HG03060 (cell line): ENCODE measurements around the gene SORCS2.
"Not testable (repeated sequence)": the region's sequence is repeated elsewhere in the genome, so short reads cannot be mapped to it uniquely, and the experiment has no call there.

Source experiments
- ATAC-seq: cut with Tn5 transposase; IDR thresholded peaks from one replicate; pipeline ENCODE4 v1.9.1; 2021; ENCODE audit warnings: low read depth, moderate number of reproducible peaks; ENCODE audit not compliant: unreplicated experiment

SORCS2 gene

DNA sequence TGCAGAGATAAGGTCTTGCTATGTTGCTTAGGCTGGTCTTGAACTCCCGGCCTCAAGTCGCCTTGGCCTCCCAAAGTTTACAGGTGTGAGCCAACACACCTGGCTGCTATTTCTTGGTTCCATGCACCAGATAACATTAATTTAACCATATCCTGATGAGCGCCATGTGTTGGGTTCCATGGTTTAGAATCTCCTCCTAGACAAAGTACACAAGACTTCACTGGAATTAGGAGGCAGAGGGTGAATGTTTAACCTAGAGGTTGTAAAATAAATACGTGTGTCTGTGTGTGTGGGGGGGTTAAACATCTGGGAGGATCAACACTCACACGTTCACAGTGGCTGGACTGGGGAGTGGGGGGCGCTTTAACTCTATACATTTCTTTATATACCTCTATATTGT lies 32.4 kb upstream of the SORCS2 start:
- no peak for ATAC-seq

DNA sequence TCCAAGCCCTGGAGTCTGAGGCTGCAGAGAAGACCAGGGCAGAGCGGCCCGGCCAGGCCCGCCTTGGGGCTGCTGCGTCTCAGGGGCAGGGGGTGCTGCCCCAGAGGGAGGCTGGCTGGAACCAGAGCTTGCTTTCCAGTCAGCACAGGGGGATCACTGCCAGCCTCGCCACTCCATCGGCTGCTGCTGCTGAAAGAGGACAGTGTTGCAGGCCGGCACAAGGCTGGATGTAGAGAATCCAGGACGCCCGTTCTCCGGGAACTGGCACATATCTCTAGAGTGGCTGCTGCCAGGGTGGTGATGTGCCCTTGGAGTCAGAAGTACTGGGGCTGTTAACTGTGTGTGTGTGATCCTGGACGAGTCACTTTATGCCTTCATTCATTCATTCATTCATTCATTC lies 31.9 kb upstream of the SORCS2 start:
- ATAC-seq: no peak

DNA sequence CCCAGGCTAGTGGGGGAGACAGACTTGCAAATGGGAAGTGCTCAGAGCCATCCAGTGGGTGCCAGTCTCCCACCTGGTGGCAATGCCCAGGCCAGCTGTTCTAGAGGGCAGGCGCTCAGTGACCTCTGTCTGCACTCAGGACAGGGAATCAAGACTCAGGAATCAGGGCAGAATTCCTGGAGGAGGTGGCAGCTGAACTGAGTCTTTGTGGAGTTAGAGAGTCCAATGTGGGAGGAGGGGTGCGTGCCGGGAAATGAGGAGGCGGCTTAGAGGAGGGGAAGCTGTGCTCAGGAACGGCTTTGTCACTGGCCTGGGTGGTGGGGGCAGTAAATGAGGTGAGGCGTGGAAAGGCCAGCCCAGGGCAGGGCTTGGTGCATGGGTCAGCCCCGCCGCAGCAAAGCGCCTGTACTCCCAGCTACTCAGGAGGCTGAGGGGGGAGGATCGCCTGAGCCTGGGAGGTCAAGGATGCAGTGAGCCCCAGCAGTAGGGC lies 31.3 kb upstream of the SORCS2 start:
- no peak for ATAC-seq

DNA sequence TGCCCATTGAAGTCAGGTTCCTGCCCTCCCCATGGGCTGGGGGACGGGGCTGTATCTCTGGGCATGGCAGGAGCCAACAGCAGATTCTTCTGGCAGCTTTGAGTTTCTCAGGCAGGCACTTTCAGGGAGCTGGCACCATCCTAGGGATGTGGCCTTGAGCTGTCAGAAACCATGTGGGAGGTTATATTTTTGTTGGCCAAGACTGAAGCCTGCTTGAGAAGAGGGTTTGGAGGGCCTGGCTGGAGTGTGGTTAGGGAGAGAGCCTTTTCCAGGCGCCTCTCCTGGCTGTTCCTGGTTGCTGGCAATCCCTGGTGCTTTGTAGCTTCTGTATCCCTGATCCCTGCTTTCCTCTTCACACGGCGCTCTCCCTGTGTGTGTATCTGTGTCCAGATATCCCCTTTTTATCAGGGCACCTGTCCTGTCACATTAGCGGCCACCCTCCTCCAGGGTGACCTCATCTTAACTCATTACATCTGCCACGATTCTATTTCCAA lies 30.6 kb upstream of the SORCS2 start:
- ATAC-seq: no peak

DNA sequence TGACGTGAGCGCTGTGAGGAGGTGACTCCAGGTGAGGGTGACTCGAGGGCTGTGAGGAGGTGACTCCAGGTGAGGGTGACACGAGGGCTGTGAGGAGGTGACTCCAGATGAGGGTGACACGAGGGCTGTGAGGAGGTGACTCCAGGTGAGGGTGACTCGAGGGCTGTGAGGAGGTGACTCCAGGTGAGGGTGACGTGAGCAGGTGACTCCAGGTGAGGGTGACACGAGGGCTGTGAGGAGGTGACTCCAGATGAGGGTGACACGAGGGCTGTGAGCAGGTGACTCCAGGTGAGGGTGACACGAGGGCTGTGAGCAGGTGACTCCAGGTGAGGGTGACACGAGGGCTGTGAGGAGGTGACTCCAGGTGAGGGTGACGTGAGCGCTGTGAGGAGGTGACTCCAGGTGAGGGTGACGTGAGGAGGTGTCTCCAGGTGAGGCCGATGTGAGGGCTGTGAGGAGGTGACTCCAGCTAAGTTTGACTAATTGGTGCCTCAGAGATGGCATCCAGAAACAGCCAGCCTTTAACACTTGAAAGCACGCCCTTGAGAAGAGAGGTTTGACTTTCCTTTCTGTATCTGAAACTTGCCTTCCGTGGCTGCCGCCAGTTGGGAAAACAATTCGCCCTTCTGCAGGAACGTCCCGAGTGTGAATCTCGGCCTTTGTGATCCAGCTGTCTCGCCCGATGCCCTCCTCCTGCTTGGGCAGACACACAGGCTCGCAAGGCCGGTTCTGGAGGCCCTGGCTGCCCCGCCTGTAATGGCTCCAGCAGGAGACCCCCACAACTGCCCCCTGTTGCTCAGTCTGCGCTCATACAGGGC lies 27.1 kb upstream of the SORCS2 start:
- ATAC-seq: not testable (repeated sequence)

DNA sequence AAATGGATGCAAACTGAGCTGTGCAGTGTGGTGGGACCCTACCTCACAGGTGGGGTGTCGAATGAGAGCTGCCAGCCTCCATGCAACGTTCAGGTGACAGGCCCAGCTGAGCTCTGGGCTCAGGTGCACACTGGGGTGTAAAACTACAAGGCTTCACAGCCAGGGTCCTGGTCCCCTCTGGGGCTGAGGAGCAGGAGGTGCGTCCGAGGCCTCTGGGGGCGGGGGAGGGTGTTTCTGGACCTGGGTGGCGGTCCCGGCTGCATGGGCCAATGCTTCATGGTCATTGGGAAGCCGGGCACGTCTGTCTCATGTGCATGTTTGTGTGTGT lies 26.5 kb upstream of the SORCS2 start:
- ATAC-seq: no peak

DNA sequence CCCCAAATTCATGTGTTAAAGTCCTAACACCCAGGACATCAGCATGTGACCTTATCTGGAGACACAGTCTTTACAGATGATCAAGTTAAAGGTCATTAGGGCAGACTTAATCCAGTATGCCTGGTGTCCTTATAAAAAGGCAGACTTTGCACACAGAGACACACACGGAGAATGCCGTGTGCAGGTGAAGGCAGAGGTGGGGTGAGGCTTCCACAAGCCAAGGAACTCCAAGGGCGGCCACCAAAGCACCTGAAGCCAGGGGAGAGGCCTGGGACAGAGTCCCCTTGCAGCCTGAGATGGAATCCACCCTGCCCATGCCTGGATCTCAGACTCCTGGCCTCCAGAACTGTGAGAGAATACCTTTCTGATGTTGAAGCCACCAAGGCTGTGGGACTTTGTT lies 26.1 kb upstream of the SORCS2 start:
- ATAC-seq: no peak

DNA sequence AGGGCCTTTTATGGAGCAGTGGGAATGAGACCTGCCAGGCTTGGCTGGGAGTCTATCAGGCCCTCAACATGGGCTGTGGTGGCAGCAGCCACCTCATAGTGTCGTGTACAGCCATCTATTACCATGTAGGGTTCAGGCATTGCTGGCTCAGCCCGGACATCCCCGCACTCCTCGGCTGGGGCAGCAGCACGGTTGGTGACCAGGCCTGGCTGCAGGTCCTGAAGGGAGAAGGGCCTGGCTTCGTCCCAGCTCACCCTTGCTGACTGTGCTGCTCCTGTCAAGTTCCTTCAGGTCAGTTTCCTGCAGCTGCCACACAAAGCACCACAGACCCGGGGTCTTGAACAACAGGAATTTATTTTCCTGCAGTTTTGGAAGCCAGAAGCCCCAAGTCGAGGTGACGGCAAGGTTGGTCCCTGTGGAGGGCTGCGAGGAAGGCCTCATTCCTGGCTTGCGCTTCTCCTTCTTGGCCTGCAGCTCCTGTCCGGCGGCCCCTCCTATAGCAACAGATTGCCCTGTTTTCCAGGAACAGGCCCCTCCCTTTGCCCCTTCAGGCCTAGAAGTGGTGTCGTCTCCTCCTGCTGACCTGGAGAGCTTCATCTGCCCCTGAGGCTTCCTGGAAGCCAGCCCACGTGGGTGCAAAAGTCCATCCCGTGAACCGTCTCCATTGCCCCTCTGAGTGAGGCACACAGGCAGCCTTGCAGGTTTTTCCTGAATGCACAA lies 25.2 kb upstream of the SORCS2 start:
- no peak for ATAC-seq

DNA sequence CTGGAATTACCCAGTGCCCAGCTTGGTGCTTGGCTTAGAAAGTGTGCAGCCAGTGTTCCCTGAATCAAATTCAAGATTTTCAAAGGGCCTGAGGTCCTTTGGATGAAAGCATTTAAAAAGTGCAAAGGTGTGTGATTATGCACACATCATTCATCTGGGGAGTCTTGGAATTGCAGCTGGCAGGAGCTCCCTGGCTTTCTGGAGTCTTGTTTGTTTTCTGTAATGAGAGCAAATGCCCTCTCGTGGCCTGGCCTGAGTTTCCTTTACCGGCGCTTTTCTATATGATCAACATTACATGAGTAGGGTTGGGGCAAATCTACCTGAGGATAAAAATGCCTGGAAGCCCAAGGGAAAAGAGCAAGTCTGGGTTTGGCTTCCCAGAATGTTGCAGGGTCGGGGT lies 24.6 kb upstream of the SORCS2 start:
- no peak for ATAC-seq

DNA sequence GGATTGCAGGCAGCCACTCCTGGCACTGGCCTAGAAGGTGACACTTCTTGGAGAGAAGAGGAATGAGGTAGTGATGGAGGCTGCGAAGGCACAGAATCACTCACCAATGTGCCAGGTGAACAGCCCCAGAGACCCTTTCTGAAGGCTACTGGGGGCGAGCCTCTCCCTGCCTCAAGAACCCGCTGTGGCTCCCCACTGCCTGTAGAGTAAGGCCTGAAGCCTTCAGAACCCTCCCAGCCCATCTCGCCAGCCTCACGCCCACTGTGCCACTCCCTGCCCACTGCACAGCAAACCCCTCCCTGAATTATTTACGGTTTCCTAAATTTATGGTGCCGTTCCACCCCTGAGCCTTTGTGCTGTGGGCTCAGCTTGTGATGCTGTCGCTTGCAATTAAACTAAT lies 24.2 kb upstream of the SORCS2 start:
- no peak for ATAC-seq

DNA sequence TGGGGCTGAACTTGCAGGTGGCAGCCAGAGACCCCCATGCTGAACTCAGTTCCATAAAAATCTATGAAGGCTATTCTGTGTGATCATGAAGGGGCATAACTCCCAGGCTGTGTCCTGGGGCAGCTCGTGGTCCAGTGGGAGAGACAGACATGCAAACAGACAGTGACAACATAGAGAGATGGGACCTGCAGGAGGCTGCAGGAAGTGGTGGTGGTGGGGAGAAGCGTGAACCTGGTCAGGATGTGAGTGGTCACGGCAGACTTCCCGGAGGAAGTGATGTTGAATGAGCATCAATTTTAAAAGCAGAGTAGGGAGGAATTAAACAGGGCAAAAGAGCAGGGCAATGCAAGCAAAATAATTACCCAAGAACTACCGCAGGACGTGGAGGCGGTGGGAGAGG lies 23.2 kb upstream of the SORCS2 start:
- no peak for ATAC-seq

DNA sequence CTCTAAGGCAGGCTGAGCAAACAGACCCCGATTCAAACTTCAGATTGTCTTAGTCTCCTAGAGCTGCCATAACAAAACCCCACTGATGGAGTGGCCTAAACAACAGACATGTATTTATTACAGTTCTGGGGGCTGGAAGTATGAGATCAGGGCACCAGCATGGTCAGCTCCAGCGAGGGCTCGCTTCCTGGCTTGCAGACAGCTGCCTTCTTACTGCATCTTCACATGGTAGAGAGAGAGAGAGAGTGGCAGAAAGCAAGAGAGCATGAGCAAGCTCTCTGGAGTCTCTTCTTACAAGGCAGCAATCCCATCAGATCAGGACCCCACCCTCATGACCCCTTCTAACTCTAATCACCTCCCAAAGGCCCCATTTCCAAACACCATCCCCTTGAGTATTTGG lies 22.3 kb upstream of the SORCS2 start:
- no peak for ATAC-seq

DNA sequence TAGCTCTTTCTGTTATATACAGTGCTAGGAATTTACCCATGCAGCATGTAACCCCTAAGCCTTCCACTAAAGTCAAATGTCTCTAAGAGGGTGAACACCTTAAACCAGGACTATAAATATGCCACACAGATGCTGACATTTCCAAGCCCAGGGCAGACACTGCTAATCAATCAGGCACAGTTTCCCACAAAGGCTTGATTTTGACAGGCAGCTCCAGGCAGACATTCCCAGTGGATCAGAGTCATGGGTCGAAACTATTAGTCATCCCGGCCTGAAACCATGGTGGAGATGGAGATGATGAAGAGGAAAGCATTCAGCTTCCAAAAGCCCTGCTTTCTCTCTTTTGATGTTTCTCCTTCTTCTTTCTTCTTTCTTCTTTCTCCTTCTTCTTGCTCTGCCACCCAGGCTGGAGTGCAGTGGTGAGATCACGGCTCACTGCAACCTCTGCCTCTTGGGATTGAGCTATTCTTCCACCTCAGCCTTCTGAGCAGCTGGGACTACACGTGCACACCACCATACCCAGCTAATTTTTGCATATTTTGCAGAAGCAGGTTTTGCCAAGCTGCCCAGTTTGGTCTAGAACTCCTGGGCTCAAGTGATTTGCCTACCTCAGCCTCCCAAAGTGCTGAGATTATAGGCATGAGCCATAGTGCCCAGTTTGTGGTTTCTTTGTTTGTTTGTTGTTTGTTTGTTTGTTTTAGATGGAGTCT lies 21.0 kb upstream of the SORCS2 start:
- no peak for ATAC-seq

DNA sequence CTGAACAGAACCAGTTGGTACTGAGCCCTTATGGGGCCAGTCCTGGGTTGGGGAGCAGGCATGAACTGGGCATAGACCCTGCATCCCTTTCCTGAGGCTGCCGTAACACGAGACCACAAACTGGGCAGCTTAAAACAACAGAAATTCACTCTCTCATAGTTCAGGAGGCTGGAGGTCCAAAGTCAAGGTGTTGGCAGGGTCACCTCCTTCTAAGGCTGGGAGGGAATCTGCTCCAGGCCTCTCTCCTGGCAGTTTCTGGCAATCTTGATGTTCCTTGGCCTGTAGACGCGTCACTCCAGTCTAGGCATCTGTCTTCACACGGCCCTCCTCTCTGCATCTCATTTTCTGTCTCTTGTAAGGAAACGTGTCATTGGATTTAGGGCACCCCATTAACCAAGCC lies 19.8 kb upstream of the SORCS2 start:
- no peak for ATAC-seq

DNA sequence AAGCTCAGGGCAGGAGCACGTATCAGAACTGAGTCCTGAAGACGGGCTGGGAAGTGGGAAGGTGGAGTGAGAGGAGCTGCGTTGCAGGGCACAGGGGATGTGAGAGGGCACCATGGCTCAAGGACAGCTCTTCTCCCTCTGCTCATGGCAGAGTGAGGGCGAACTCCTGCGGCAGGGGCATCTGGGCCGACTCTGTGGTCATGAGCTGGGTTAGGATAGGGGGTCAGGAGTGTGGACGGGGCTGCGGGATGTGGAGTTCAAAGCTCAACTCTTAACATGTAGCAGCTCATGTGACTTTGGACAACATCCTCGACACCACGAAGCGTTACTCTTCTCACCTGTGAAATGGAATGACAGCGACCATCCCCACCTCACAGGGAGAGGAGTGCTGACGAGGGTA lies 19.4 kb upstream of the SORCS2 start:
- ATAC-seq: no peak

DNA sequence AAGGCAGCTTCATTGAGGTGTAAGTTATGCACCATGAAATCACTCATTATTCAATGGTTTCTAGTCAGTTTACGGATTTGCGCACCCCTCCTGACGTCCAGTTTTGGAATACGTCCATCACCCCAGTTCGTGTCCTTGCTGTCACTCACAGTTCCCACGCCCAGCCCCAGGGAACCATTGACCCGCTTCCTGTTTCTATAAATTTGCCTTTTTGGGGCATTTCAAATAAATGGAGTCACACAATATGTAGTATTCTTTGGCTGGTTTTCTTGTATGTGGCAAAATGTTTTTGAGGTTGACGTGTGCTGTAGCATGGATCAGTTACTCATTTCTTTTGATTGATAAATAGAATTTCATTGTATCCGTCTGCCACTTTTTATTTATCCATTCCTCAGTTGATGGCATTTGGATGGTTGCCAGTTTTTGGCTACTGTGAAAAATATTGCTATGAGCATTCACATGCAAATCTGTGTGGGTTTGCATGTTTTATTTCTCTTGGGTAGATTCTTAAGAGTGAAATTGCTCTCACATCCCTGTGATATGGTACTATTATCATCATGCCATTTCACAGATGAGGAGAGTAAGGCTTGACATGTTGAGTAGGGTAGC lies 18.4 kb upstream of the SORCS2 start:
- ATAC-seq: no peak

DNA sequence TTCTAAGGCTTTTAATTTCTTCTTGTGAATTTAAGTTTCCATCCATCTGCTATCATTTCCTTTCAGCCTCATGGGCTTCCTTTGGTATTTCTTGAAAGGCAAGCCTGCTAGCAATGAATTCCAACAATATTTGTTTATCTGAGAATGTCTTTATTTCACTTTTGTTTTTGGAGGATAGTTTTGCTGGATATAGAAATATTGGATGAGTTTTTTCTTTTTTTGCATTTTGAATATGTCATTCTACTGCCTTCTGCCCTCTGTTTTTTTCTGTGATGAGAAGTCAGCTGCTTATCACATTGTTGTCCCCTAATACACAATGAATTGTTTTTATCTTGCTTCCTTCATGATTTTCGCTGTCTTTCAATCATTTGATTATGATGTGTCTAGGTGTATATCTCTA lies 13.2 kb upstream of the SORCS2 start:
- ATAC-seq: no peak

DNA sequence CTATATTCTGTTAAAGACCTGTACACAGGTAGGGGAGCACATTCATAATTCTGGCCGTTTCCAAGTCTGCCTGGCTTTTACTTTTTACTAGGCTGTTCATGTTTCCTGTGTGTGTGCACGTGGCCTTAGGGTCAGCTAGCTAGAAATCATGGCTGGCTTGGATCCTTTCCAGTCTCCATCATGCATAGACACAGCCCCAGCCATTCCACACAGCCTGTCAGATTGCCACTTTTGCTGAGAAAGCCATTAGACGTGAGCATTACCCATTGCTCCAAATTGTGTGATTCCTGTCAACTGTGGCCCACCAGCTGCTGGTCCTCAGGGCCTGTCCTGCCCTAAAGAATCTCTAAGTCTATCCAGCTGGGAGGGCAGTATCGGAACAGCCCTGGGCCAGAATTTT lies 11.4 kb upstream of the SORCS2 start:
- ATAC-seq: no peak

DNA sequence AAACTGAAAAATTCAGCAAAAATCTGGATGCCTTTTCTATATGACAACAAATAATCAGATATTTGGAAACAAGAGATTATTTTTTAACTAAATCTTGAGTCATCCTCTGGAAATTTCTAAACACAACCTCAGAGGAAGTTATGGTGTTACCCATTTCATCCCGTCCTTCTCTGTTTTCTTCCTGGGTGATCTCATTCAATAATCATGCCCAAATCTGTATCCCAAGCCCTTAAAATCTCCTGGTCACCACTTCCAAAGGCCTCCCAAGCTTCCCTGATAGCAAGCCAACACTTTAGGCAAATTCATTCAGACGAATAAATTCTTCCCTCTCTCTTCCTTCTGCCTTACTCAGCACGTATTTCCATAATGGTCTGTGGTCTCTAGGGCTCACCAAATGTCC lies 9.7 kb upstream of the SORCS2 start:
- no peak for ATAC-seq

DNA sequence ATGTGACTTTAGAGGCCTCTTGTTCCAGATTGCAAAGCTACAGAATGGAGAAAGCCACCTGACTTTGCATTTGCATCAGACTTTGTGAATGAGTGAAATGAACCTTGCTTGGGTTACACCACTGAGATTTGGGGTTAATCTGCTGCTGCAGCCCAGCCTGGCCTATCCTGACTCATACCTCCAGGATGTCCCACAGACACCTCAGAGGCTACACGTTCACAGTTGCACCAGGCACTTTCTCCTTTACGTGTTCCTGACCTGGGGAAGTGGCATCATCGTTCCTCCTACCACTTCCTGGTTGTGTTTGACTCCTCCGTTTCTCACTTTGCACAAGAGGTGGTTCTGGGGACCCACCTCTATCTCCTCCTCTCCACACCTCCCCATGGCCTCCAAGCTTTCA lies 9.2 kb upstream of the SORCS2 start:
- no peak for ATAC-seq
